SU-DHL-6 (cell line): ENCODE data around the gene AXDND1.

Source experiments
- EZH2phosphoT487 ChIP-seq: fragments of 200-600 bp; sonication (generic), shearing (Covaris generic); conservative IDR thresholded peaks from 2 replicates; pipeline ENCODE4 v1.6.1; 2018; ENCODE audit warnings: mild to moderate bottlenecking, antibody characterized with exemption, low read length, moderate library complexity, mixed read lengths
- TF ChIP-seq, protein P1 (sequence below): fragments of 200-600 bp; sonication (generic); IDR thresholded peaks from one replicate; pipeline ENCODE4 v1.5.1; 2017; ENCODE audit warnings: antibody characterized with exemption, mild to moderate bottlenecking, low read length, moderate library complexity; ENCODE audit not compliant: insufficient read depth, poor library complexity, severe bottlenecking

GRCh38 chr1:179351281-179351680 lies 14.5 kb upstream of the AXDND1 start:
- TF ChIP-seq, protein P1, sequence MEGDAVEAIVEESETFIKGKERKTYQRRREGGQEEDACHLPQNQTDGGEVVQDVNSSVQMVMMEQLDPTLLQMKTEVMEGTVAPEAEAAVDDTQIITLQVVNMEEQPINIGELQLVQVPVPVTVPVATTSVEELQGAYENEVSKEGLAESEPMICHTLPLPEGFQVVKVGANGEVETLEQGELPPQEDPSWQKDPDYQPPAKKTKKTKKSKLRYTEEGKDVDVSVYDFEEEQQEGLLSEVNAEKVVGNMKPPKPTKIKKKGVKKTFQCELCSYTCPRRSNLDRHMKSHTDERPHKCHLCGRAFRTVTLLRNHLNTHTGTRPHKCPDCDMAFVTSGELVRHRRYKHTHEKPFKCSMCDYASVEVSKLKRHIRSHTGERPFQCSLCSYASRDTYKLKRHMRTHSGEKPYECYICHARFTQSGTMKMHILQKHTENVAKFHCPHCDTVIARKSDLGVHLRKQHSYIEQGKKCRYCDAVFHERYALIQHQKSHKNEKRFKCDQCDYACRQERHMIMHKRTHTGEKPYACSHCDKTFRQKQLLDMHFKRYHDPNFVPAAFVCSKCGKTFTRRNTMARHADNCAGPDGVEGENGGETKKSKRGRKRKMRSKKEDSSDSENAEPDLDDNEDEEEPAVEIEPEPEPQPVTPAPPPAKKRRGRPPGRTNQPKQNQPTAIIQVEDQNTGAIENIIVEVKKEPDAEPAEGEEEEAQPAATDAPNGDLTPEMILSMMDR: no peak
- no peak for TF ChIP-seq EZH2phosphoT487
